ENCODE data around the gene CAPN8. TPM values are rescaled to one million over a fixed set of nuclear protein-coding genes. Genes with fewer than 3 reads are reported as not detected.

CAPN8 gene
- total RNA-seq, 1 donor from 2014 or later = 70.6 TPM

GRCh38 chr1:223657978-223658377 is 7.5 kb downstream of the CAPN8 start:
- intact Hi-C loops (cut with DNase I) = no loop called here
- Histone ChIP-seq H3K27ac (no peak overlapping the region), H3K36me3 (no peaks in the 10 kb centered on the region), H3K4me3 (no peak overlapping the region), H3K4me1 (no peaks in the 10 kb centered on the region), H3K9me3 (no peaks in the 10 kb centered on the region), H3K27me3 (ENCODE audit: low read depth) (no peaks in the 10 kb centered on the region)
- ATAC-seq (no peak), DNase-seq (no peak)
- no peak for TF ChIP-seq CTCF (IDR thresholded peaks at IDR 0.05)

- no peaks in the 10 kb centered on the region for H3K4me1 ChIP-seq
- H3K4me3 ChIP-seq = no peak overlapping the region
- H3K27ac ChIP-seq = no peak overlapping the region
- H3K27me3 ChIP-seq (ENCODE audit: low read depth) = no peaks in the 10 kb centered on the region
- H3K36me3 ChIP-seq = no peaks in the 10 kb centered on the region
- no peak for TF ChIP-seq CTCF (IDR thresholded peaks at IDR 0.05)
- no peak for DNase-seq
- no peak for ATAC-seq
- no peaks in the 10 kb centered on the region for H3K9me3 ChIP-seq
- intact Hi-C loops (cut with DNase I) = no loop called here
Measured at GRCh38 chr1:223654083-223654482, 11.4 kb downstream of the CAPN8 start.

DNA sequence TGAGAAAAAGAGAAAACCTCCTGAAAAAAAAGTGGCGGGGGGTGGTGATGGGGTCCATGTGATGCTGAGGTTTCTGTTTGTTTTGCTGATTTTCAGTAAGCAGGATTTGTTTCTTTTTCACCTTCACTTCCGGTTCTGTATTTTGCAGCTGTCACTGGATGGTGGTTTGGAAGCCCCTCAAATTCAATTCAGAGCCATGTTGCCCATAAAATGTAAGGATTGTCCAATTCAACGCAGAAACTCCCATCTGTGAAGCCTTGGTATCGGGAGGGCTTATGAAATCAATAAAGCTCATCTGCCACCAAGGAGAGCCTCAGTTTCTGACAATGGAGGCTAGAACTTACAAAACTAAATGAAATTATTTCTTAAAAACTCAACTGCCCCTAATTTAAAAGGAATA is 12.1 kb downstream of the CAPN8 start:
- Histone ChIP-seq H3K4me3 (no peak overlapping the region), H3K27me3 (ENCODE audit: low read depth) (no peaks in the 10 kb centered on the region), H3K4me1 (no peaks in the 10 kb centered on the region), H3K9me3 (no peaks in the 10 kb centered on the region), H3K36me3 (no peaks in the 10 kb centered on the region), H3K27ac (no peak overlapping the region)
- ATAC-seq (no peak), DNase-seq (no peak)
- intact Hi-C loops (cut with DNase I) = no loop called here
- TF ChIP-seq CTCF (IDR thresholded peaks at IDR 0.05) = no peak

DNA sequence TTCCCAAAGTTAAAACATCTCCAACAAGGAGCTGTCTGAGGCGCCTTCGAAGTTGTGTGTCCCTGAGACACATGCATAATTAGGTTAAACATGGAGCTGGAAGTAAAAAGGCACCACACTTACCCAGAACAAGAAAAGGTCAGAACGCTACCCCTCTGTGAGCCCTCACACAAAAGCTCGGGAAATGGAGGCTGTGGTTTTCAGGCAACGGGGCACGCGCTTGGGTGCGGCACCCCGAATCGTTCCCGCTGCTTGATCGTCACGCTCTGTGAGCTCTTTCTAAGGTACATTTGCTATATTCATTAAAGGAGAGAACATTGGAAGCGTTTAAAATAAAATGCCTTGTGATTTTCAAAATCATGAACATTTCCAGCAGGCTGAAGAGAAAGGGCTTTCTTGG is 12.5 kb downstream of the CAPN8 start:
- TF ChIP-seq CTCF (IDR thresholded peaks at IDR 0.05) = no peak
- ATAC-seq (no peak), DNase-seq (no peak)
- Histone ChIP-seq H3K36me3 (no peaks in the 10 kb centered on the region), H3K9me3 (no peaks in the 10 kb centered on the region), H3K4me1 (no peaks in the 10 kb centered on the region), H3K27ac (no peak overlapping the region), H3K27me3 (ENCODE audit: low read depth) (no peaks in the 10 kb centered on the region), H3K4me3 (no peak overlapping the region)
- intact Hi-C loops (cut with DNase I) = no loop called here

- no peak for DNase-seq
- Histone ChIP-seq H3K4me3 (no peak overlapping the region), H3K27ac (no peak overlapping the region), H3K36me3 (no peaks in the 10 kb centered on the region), H3K4me1 (no peaks in the 10 kb centered on the region), H3K27me3 (ENCODE audit: low read depth) (no peaks in the 10 kb centered on the region), H3K9me3 (no peaks in the 10 kb centered on the region)
- ATAC-seq = no peak
- intact Hi-C loops (cut with DNase I) = no loop called here
- TF ChIP-seq CTCF (IDR thresholded peaks at IDR 0.05) = no peak
Measured at GRCh38 chr1:223652436-223652941, 13.0 kb downstream of the CAPN8 start.
